Stimulated activated CD8-positive, alpha-beta memory T cell treated with anti-CD3 and anti-CD28 coated beads, Interleukin-7, amount 100 ng/mL, for 48 hours (primary cell): ENCODE data around the gene VPS33A.
"Not testable (repeated sequence)": the region's sequence is repeated elsewhere in the genome, so short reads cannot be mapped to it uniquely, and the experiment has no call there.

ENCODE experiments used
- DNase-seq, 2 donors: peaks; one replicate each; pipeline ENCODE4 v3.0.0-alpha.2; 2020; ENCODE audit warnings: low read depth in 1 of 2; ENCODE audit errors: extremely low read depth in 1 of 2

VPS33A gene

DNA sequence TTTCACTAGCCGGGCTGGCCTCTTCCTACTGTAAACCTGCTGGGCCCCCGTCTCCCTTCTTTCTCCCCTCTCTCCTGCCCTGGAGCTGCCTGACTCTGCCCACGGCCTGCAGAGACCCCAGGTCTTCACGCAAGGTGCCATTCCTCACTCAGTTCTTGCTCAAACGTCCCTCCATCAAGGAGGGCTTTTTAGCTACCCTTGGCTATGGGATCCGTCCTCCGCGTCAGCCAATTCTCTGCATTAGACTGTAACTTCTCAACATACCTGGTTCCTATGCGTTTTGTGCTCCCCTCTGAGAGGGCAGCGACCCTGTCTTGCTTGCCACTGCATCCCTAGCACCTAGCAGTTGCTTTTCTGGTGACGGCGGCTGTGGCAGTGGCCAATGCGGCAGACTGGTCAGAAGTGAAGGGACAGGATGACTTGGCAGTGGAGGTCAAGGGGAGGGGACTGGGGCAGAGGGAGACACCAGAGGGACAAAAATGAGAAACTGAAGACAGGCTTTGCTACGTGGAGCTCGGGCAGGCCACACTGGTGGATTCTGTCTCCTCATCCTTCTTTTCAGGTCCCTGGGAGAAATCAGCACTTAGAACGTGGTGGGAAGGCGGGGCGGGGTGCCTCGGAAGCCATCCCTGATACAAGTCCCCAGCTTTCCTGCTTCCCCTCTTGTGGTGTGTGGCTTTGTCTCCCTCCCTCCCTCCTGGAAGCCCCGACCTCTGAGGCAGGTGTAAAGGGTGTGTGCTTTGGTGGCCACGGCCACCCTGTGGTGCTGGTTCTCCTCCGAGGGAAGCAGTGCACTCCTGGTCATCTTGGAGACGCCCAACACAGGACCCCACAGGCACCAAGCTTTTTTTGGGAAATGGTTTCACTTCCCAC is 61.0 kb downstream of the VPS33A start:
- DNase-seq = no peak

- DNase-seq = no peak
These were observed 61.9 kb downstream of the VPS33A start for GRCh38 chr12:122204167-122205052.

- DNase-seq = peak; percentile 39 to 59
These were observed 62.8 kb downstream of the VPS33A start, which contains the start of gene B3GNT4 for GRCh38 chr12:122203301-122204166. B3GNT4 (plus strand) TSS chr12:122203709; CDS start chr12:122204619, 910 bp downstream.

- not testable (repeated sequence) for DNase-seq
These were observed 63.5 kb downstream of the VPS33A start for GRCh38 chr12:122202811-122203210.

DNA sequence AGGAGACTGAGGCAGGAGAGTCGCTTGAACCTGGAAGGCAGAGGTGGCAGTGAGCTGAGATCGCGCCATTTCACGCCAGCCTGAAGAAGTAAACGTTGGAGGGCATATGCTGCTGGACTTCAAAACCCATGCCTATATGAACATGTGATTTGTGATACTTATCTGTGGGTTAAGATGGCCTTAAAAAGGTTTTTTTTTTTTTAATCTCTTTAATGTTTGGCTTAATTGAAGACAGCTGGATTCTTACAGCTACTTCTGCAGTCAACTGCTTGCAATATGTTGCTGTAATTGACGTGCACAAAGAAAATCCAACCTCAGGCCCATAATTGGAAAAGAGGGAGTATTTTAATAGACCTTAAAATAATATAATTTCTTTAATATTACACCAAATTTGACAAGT is 64.3 kb downstream of the VPS33A start:
- DNase-seq = no peak

DNA sequence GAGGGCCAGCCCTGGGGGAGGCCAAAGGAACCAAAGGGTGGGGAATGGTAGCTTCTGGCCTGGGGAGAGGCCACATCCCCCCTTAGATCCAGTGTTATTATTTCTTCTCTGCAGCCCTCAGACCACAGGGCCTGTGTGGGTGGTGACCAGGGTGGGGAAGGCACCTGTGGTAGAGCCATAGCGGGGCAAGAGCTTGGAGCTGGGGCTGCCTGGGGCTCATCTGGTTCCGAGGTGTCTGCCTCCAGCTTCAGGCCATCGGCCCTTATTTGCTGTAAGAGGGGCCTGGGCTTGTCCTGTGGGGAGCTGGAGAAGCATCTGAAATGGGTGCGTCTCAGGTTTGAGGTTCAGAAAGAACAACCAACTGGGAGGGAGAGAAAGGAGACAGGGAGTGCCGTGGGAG is 64.9 kb downstream of the VPS33A start:
- DNase-seq = no peak

- no peak for DNase-seq
These were observed 65.6 kb downstream of the VPS33A start for GRCh38 chr12:122200541-122201175.

- DNase-seq = no peak
These were observed 66.6 kb downstream of the VPS33A start for GRCh38 chr12:122199484-122200355.

DNA sequence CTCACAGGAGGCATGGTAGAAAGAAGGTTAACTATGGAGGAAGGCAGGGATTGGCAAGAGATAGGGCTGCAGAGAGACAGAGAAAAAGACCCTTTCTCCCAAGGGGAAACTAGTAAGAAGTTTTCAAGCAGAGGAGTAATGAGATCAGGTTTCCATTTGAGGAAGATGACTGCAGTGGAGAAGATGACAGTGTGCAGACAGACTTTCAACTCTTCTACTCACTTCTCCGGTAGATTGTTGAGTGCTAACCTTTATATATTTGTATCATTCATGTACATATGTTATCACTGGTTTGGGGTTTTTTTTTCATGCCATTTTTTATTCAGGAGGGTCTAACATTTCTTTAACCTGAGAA is 68.7 kb downstream of the VPS33A start:
- DNase-seq = no peak

GRCh38 chr12:122195405-122195804 is 70.9 kb downstream of the VPS33A start:
- no peak for DNase-seq

GRCh38 chr12:122194804-122195203 is 71.5 kb downstream of the VPS33A start:
- DNase-seq = no peak

GRCh38 chr12:122192441-122192840 is 73.9 kb downstream of the VPS33A start:
- no peak for DNase-seq

DNA sequence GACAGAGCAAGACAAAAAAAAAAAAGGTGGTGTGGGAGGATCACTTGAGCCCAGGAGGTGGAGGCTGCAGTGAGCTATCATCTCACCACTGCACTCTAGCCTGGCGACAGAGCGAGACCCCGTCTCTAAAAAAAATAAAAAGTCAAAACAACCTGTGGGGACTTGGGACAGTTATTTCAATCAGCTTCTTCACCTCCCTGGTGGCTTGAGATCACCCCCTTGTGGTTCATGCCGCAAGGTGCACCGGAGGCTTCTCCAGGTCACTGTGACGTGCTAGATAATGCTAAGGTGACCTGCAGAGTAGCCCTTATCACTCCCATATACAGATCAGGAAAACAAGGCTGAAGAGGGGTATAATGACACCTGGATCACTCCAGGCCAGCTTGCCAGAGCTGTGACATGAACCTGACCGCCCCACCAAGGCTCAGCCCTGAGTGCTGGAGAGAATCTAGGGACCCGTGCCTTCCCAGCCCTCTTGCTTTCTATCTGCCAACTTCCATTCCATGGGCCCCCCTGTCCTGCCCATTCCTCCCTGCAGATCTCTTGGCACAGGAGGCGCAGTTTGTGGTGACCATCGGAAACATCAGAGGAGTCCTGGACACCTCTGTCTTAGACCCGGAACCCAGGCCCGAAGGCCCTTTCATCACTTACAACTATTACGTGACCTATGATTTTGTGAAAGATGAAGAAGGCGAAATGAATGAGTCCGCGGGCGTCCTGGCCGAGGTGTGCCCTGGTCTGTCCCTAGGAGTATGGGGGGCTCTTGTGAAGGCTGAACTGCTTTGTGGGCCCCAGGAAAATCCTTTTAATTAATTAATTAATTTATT is 75.2 kb downstream of the VPS33A start:
- peak; percentile 46 to 58 for DNase-seq

GRCh38 chr12:122189626-122190475 is 76.4 kb downstream of the VPS33A start:
- DNase-seq = no peak

DNA sequence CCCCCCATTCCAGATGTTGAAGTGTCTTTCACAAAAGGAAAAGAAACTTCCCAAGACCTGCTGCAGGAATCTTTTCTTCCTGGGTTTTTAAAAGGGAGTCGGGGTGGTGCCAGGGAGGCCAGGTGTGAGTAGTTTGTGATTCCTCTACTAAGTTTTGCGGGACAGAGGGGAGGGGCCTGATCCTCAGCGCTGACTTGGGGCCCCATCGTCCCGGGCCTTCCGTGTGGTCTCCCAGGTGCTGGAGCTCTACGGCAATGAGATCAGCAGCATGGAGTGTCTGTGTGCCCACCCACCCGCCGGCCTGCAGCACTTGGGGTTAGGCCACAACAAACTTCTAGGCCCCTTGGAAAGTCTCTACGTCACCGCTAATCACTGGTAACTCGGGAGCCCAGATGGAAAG is 78.8 kb downstream of the VPS33A start:
- DNase-seq = no peak

GRCh38 chr12:122185494-122186082 is 80.7 kb downstream of the VPS33A start:
- DNase-seq = no peak

DNA sequence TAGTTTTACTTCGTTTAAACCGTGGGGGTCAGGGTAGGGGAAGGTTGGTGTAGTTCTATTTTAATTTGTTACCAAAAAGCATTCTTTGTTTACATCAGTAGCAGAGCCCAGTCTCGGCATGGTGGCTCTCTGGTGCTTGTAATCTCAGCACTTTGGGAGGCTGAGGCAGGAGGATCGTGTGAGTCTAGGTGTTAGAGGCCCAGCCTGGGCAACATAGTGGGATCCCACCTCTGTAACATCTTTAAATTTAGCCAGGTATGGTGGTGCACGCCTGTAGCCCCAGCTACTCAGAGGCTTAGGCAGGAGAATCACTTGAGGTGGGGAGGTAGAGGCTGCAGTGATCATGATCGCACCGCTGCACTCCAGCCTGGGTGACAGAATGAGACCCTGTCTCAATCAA is 81.2 kb downstream of the VPS33A start:
- DNase-seq = no peak
